Muscle layer of colon (tissue), 2 donors: ENCODE measurements around the gene MYMX.
"Not testable (repeated sequence)": the region's sequence is repeated elsewhere in the genome, so short reads cannot be mapped to it uniquely, and the experiment has no call there.

Experiments
- H3K27ac ChIP-seq: one replicate; pipeline ENCODE4 v1.7.0; 2013; ENCODE audit warnings: low read depth, mild to moderate bottlenecking, low read length, moderate library complexity
- H3K27me3 ChIP-seq, 2 donors: one replicate each; pipeline ENCODE4 v1.7.0; 2013; ENCODE audit warnings: low read length in 2 of 2, mild to moderate bottlenecking in 2 of 2; ENCODE audit not compliant: insufficient read depth in 2 of 2, control insufficient read depth in 1 of 2
- H3K36me3 ChIP-seq: one replicate; pipeline ENCODE4 v1.7.0; 2013; ENCODE audit warnings: mild to moderate bottlenecking, low read length; ENCODE audit not compliant: insufficient read depth
- H3K4me1 ChIP-seq: one replicate; pipeline ENCODE4 v1.7.0; 2013; ENCODE audit warnings: mild to moderate bottlenecking, low read length; ENCODE audit not compliant: insufficient read depth
- H3K4me3 ChIP-seq, 2 donors: one replicate each; pipeline ENCODE4 v1.7.0; 2013; ENCODE audit warnings: low read length in 2 of 2, low read depth in 1 of 2, mild to moderate bottlenecking in 1 of 2, moderate library complexity in 1 of 2
- H3K9ac ChIP-seq: one replicate; pipeline ENCODE4 v1.7.0; 2013; ENCODE audit warnings: low read length
- H3K9me3 ChIP-seq: one replicate; pipeline ENCODE4 v1.7.0; 2013; ENCODE audit warnings: mild to moderate bottlenecking, low read length
- donor health status: abdominal sarcoma.
- donor health status: Adenocarcinoma of cecum.

Gene MYMX

DNA sequence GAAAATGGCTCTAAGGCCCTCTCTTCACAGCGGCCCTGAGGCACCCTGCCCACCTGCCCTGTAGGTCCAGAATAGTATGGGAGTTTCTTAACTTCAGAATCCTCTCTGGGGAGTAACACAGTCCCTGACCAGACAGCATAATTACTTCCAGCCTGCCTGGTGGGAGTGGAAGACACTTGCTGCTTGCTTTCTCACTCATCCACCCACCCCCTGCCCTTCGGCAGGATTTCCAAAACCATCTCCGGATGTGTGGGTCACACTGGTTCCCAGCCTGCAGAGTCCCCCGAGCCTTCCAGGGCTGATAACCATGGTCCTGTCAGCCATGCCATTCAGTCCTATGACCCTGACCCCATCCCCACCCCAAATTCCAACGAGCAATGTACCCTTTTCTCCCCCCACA lies 12.1 kb downstream of the MYMX start:
- peaks cover 98% of the 10 kb centered on the region for H3K4me1 ChIP-seq
- H3K27me3 ChIP-seq: no peaks in the 10 kb centered on the region
- H3K27ac ChIP-seq: peak overlapping the region; percentile 86
- no peak overlapping the region for H3K9ac ChIP-seq
- peaks cover 46% of the 10 kb centered on the region for H3K36me3 ChIP-seq
- H3K9me3 ChIP-seq: no peaks in the 10 kb centered on the region
- peak overlapping the region in 1 of 2 donors; percentile 71 for H3K4me3 ChIP-seq

- no peak overlapping the region for H3K9ac ChIP-seq
- no peak overlapping the region for H3K4me3 ChIP-seq
- H3K4me1 ChIP-seq: peaks cover 99% of the 10 kb centered on the region
- peak overlapping the region; percentile 86 for H3K27ac ChIP-seq
- no peaks in the 10 kb centered on the region for H3K9me3 ChIP-seq
- H3K36me3 ChIP-seq: peaks cover 46% of the 10 kb centered on the region
- H3K27me3 ChIP-seq: no peaks in the 10 kb centered on the region
Observed at GRCh38 chr6:44229376-44230033, 12.8 kb downstream of the MYMX start.

GRCh38 chr6:44230034-44230675 lies 13.4 kb downstream of the MYMX start:
- Histone ChIP-seq H3K9me3 (no peaks in the 10 kb centered on the region), H3K36me3 (peaks cover 47% of the 10 kb centered on the region), H3K27ac (peak overlapping the region; percentile 47), H3K4me1 (peaks cover 99% of the 10 kb centered on the region), H3K4me3 (no peak overlapping the region), H3K27me3 (no peaks in the 10 kb centered on the region), H3K9ac (no peak overlapping the region)

DNA sequence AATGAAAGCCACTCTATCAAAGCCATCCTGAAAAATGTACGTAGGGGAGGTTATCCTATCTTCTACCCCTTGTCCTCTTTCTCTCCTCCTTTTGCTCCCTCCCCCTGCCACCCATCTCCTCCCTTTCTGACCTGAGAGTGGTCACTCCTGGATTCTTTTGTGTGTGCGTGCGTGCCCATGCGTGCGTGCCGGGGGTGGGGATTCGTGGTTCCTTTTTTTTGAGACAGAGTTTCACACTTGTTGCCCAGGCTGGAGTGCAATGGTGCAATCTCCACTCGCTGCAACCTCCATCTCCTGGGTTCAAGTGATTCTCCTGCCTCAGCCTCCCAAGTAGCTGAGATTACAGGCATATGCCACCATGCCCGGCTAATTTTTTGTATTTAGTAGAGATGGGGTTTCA lies 14.7 kb downstream of the MYMX start:
- not testable (repeated sequence) for H3K27ac ChIP-seq, H3K27me3 ChIP-seq, H3K4me3 ChIP-seq, H3K9me3 ChIP-seq
- Histone ChIP-seq H3K4me1 (peaks cover 100% of the 10 kb centered on the region), H3K9ac (peak overlapping the region; percentile 30), H3K36me3 (peaks cover 57% of the 10 kb centered on the region)

DNA sequence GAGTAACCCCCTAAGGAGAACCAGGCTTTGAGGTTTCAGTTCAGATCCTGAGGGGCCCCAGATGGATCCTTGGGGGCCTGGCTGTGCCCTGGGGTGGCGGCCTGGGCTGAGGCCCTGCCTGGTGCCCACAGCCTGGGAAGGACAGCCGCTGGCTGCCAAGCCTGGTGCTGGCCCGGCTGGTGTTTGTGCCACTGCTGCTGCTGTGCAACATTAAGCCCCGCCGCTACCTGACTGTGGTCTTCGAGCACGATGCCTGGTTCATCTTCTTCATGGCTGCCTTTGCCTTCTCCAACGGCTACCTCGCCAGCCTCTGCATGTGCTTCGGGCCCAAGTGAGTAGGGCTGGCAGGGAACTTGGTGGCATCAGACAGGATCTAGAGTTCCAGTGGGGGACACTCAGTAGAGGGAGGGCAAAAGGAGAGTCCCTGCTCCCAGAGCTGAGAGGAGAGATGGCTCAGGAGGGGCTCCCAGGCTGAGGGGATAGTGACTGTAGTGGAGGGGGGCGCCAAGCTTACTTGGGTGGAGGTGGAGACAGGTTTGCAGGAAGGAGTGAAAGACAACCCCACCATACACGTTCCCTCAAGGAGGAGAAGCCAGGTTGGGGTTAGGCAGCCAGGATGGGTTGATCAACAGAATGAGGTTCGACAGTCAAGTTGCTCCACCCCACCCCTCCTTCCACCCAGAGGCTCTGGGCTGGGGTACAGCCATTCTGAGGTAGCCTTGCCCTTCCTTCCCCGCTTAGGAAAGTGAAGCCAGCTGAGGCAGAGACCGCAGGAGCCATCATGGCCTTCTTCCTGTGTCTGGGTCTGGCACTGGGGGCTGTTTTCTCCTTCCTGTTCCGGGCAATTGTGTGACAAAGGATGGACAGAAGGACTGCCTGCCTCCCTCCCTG lies 16.2 kb downstream of the MYMX start:
- Histone ChIP-seq H3K27ac (peak overlapping the region; percentile 72), H3K4me1 (peaks cover 89% of the 10 kb centered on the region), H3K36me3 (peaks cover 57% of the 10 kb centered on the region), H3K9me3 (no peaks in the 10 kb centered on the region), H3K27me3 (no peaks in the 10 kb centered on the region), H3K9ac (peak overlapping the region; percentile 24), H3K4me3 (no peak overlapping the region)

DNA sequence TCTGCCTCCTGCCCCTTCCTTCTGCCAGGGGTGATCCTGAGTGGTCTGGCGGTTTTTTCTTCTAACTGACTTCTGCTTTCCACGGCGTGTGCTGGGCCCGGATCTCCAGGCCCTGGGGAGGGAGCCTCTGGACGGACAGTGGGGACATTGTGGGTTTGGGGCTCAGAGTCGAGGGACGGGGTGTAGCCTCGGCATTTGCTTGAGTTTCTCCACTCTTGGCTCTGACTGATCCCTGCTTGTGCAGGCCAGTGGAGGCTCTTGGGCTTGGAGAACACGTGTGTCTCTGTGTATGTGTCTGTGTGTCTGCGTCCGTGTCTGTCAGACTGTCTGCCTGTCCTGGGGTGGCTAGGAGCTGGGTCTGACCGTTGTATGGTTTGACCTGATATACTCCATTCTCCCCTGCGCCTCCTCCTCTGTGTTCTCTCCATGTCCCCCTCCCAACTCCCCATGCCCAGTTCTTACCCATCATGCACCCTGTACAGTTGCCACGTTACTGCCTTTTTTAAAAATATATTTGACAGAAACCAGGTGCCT lies 16.9 kb downstream of the MYMX start:
- peak overlapping the region; percentile 72 for H3K27ac ChIP-seq
- no peaks in the 10 kb centered on the region for H3K27me3 ChIP-seq
- H3K4me3 ChIP-seq: no peak overlapping the region
- no peaks in the 10 kb centered on the region for H3K9me3 ChIP-seq
- peaks cover 88% of the 10 kb centered on the region for H3K4me1 ChIP-seq
- peaks cover 57% of the 10 kb centered on the region for H3K36me3 ChIP-seq
- peak overlapping the region; percentile 24 for H3K9ac ChIP-seq

GRCh38 chr6:44234101-44235025 lies 17.6 kb downstream of the MYMX start:
- peaks cover 52% of the 10 kb centered on the region for H3K36me3 ChIP-seq
- H3K27ac ChIP-seq: peak overlapping the region; percentile 52
- H3K9ac ChIP-seq: peak overlapping the region; percentile 39
- peaks cover 81% of the 10 kb centered on the region for H3K4me1 ChIP-seq
- peak overlapping the region in 1 of 2 donors; percentile 29 for H3K4me3 ChIP-seq
- H3K27me3 ChIP-seq: no peaks in the 10 kb centered on the region
- no peaks in the 10 kb centered on the region for H3K9me3 ChIP-seq

DNA sequence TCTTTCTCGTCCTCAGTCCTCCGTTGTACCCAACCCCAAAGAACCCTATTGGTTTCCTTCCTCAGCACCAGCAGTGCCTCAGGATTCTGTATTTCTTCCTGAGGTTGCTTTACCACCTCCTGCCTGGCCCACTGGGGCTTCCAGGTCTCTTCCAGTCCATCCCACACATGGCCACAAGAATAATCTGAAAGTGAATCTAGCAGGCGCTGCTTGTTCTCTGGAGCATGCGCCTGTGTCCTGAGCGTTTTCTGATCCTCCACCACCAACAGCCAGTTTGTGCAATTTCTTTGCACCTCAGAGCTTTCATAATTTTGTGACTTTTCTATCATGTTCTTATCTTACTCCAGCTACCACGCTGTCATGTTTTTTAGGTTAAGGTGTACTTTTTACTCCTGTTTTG lies 18.5 kb downstream of the MYMX start:
- Histone ChIP-seq H3K4me3 (peak overlapping the region in 1 of 2 donors; percentile 29), H3K9ac (peak overlapping the region; percentile 39), H3K9me3 (no peaks in the 10 kb centered on the region), H3K27me3 (no peaks in the 10 kb centered on the region), H3K27ac (peak overlapping the region; percentile 52), H3K36me3 (peaks cover 43% of the 10 kb centered on the region), H3K4me1 (peaks cover 72% of the 10 kb centered on the region)

- Histone ChIP-seq H3K36me3 (peaks cover 36% of the 10 kb centered on the region), H3K9me3 (no peaks in the 10 kb centered on the region), H3K27ac (peak overlapping the region; percentile 52), H3K4me1 (peaks cover 64% of the 10 kb centered on the region), H3K9ac (no peak overlapping the region), H3K27me3 (no peaks in the 10 kb centered on the region), H3K4me3 (no peak overlapping the region)
Observed at GRCh38 chr6:44235891-44236516, 19.3 kb downstream of the MYMX start.

DNA sequence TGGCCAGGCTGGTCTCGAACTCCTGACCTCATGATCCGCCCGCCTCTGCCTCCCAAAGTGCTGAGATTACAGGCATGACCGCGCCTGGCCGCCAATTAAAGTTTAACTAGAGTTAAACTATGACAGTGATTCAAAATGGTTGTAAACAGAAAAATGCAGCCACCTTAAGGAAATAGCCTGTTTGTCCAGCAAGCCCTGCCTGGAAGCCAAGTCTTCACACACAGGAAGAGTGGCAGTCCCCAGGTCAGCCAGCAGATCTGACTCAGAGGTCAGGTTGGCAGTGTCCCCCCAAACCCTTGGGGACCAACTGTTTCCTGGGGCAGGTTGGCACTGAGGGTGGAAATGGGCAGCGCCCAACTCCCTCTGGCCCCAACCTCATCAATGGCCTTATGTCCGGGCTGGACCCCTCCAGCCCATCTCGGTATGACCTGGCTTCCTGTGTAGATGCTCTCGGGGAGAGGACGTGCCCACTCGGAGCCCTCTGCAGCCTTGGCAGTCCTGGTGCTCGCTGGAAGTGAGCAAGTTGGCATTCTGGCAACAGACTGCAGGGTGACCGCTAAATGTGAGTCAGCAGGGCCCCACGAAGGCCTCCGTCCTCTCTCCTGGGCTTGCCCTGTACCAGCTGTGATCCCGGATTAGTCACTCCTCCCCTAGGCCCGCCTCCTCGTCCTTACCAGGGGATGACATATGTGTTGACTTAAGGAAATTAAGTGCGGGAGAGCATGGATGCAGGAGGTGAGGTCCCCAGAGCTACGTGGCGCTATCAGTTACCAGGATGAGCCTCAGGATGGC lies 20.5 kb downstream of the MYMX start:
- H3K27ac ChIP-seq: peak overlapping the region; percentile 97
- H3K9me3 ChIP-seq: no peaks in the 10 kb centered on the region
- peak overlapping the region; percentile 82 for H3K9ac ChIP-seq
- peaks cover 24% of the 10 kb centered on the region for H3K36me3 ChIP-seq
- H3K4me1 ChIP-seq: peaks cover 52% of the 10 kb centered on the region
- peak overlapping the region; percentile 75 to 81 for H3K4me3 ChIP-seq
- no peaks in the 10 kb centered on the region for H3K27me3 ChIP-seq
